ENCODE measurements around the gene CACNA2D2. TPM values are rescaled to one million over a fixed set of nuclear protein-coding genes. Genes with fewer than 3 reads are reported as not detected.

The CACNA2D2 gene
- total RNA-seq, 1 experiment from 2014 or later: 22.0 TPM

GRCh38 chr3:50425911-50426310, 77.5 kb downstream of the CACNA2D2 start:
- DNase-seq (ENCODE audit: low spot score) (no peak), ATAC-seq (no peak)
- POLR2A ChIA-PET: no interaction called here
- no peaks in the 10 kb centered on the region for H3K27me3 Mint-ChIP-seq (ENCODE audit: low read depth)
- CTCF ChIA-PET: interaction anchor here (3.4 kb wide), 1 partner anchor 11 kb away, joined by 12 read pairs; no protein-coding TSS in a partner anchor
- H3K36me3 Mint-ChIP-seq: no peaks in the 10 kb centered on the region
- no peak overlapping the region for H3K4me3 Mint-ChIP-seq
- no peaks in the 10 kb centered on the region for H3K4me1 Mint-ChIP-seq
- no peaks in the 10 kb centered on the region for H3K9me3 Mint-ChIP-seq
- TF ChIP-seq ZNF232 (CRISPR knock-in tag; IDR thresholded peaks at IDR 0.05): no peak
- TF ChIP-seq AR (CRISPR knock-in tag; IDR thresholded peaks at IDR 0.05): no peak
- TF ChIP-seq E2F1 (CRISPR knock-in tag; IDR thresholded peaks at IDR 0.05): no peak
- TF ChIP-seq, protein P1, sequence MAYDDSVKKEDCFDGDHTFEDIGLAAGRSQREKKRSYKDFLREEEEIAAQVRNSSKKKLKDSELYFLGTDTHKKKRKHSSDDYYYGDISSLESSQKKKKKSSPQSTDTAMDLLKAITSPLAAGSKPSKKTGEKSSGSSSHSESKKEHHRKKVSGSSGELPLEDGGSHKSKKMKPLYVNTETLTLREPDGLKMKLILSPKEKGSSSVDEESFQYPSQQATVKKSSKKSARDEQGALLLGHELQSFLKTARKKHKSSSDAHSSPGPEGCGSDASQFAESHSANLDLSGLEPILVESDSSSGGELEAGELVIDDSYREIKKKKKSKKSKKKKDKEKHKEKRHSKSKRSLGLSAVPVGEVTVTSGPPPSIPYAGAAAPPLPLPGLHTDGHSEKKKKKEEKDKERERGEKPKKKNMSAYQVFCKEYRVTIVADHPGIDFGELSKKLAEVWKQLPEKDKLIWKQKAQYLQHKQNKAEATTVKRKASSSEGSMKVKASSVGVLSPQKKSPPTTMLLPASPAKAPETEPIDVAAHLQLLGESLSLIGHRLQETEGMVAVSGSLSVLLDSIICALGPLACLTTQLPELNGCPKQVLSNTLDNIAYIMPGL (CRISPR knock-in tag; IDR thresholded peaks at IDR 0.05): no peak
- TF ChIP-seq NR2C2 (CRISPR knock-in tag; IDR thresholded peaks at IDR 0.05): no peak
- TF ChIP-seq, protein P2, sequence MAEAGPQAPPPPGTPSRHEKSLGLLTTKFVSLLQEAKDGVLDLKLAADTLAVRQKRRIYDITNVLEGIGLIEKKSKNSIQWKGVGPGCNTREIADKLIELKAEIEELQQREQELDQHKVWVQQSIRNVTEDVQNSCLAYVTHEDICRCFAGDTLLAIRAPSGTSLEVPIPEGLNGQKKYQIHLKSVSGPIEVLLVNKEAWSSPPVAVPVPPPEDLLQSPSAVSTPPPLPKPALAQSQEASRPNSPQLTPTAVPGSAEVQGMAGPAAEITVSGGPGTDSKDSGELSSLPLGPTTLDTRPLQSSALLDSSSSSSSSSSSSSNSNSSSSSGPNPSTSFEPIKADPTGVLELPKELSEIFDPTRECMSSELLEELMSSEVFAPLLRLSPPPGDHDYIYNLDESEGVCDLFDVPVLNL (CRISPR knock-in tag; IDR thresholded peaks at IDR 0.05; ENCODE audit: borderline replicate concordance, low read depth): no peak
- no peak for TF ChIP-seq TEAD1 (CRISPR knock-in tag; IDR thresholded peaks at IDR 0.05)
- no peak for TF ChIP-seq AFF4 (CRISPR knock-in tag; IDR thresholded peaks at IDR 0.05; ENCODE audit: borderline replicate concordance)
- no peak for TF ChIP-seq PRDM15 (CRISPR knock-in tag; IDR thresholded peaks at IDR 0.05)
- TF ChIP-seq, protein P3, sequence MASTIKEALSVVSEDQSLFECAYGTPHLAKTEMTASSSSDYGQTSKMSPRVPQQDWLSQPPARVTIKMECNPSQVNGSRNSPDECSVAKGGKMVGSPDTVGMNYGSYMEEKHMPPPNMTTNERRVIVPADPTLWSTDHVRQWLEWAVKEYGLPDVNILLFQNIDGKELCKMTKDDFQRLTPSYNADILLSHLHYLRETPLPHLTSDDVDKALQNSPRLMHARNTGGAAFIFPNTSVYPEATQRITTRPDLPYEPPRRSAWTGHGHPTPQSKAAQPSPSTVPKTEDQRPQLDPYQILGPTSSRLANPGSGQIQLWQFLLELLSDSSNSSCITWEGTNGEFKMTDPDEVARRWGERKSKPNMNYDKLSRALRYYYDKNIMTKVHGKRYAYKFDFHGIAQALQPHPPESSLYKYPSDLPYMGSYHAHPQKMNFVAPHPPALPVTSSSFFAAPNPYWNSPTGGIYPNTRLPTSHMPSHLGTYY (CRISPR knock-in tag; IDR thresholded peaks at IDR 0.05): no peak
- no peak for TF ChIP-seq ZNF416 (CRISPR knock-in tag; IDR thresholded peaks at IDR 0.05)
- no peak for TF ChIP-seq HMGA2 (CRISPR knock-in tag; IDR thresholded peaks at IDR 0.05)
- TF ChIP-seq JAZF1 (CRISPR knock-in tag; IDR thresholded peaks at IDR 0.05): no peak
- TF ChIP-seq ATF1 (CRISPR knock-in tag; IDR thresholded peaks at IDR 0.05): no peak
- TF ChIP-seq, protein P4, sequence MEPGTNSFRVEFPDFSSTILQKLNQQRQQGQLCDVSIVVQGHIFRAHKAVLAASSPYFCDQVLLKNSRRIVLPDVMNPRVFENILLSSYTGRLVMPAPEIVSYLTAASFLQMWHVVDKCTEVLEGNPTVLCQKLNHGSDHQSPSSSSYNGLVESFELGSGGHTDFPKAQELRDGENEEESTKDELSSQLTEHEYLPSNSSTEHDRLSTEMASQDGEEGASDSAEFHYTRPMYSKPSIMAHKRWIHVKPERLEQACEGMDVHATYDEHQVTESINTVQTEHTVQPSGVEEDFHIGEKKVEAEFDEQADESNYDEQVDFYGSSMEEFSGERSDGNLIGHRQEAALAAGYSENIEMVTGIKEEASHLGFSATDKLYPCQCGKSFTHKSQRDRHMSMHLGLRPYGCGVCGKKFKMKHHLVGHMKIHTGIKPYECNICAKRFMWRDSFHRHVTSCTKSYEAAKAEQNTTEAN (CRISPR knock-in tag; IDR thresholded peaks at IDR 0.05): no peak
- no peak for TF ChIP-seq FOXP1 (CRISPR knock-in tag; IDR thresholded peaks at IDR 0.05; ENCODE audit: borderline replicate concordance)
- H3K27ac Mint-ChIP-seq: no peak overlapping the region
